Measurements from ENCODE around the gene PNO1.
"Not testable (repeated sequence)": the region's sequence is repeated elsewhere in the genome, so short reads cannot be mapped to it uniquely, and the experiment has no call there.

The PNO1 gene

GRCh38 chr2:68157002-68157401, 686 bp upstream of the PNO1 start:
- no peak for DNase-seq (ENCODE audit: low spot score)

GRCh38 chr2:68158134-68158447, 403 bp downstream of the PNO1 start:
- DNase-seq (ENCODE audit: low spot score) = no peak

- no peak for DNase-seq (ENCODE audit: low spot score)
Measured at GRCh38 chr2:68163641-68164040, 6.0 kb downstream of the PNO1 start.

GRCh38 chr2:68167186-68167585, 9.5 kb downstream of the PNO1 start:
- DNase-seq (ENCODE audit: low spot score) = no peak

GRCh38 chr2:68169308-68169707, 11.6 kb downstream of the PNO1 start:
- no peak for DNase-seq (ENCODE audit: low spot score)

- no peak for DNase-seq (ENCODE audit: low spot score)
Measured at GRCh38 chr2:68171146-68171545, 13.5 kb downstream of the PNO1 start.

- DNase-seq (ENCODE audit: low spot score) = no peak
Measured at GRCh38 chr2:68171684-68172083, 14.0 kb downstream of the PNO1 start.

GRCh38 chr2:68172521-68172920, 14.8 kb downstream of the PNO1 start:
- DNase-seq (ENCODE audit: low spot score) = no peak

- DNase-seq (ENCODE audit: low spot score) = peak; percentile 22
Measured at GRCh38 chr2:68172990-68173700, 15.5 kb downstream of the PNO1 start.

- not testable (repeated sequence) for DNase-seq (ENCODE audit: low spot score)
Measured at GRCh38 chr2:68175210-68175609, 17.5 kb downstream of the PNO1 start.

GRCh38 chr2:68176657-68177056, 19.0 kb downstream of the PNO1 start:
- no peak for DNase-seq (ENCODE audit: low spot score)

- DNase-seq (ENCODE audit: low spot score) = no peak
Measured at GRCh38 chr2:68177541-68177940, 19.9 kb downstream of the PNO1 start.

GRCh38 chr2:68178432-68178831, 20.7 kb downstream of the PNO1 start:
- no peak for DNase-seq (ENCODE audit: low spot score)

- no peak for DNase-seq (ENCODE audit: low spot score)
Measured at GRCh38 chr2:68178954-68179627, 21.4 kb downstream of the PNO1 start.

- DNase-seq (ENCODE audit: low spot score) = no peak
Measured at GRCh38 chr2:68182902-68183301, 25.2 kb downstream of the PNO1 start.

- peak; percentile 43 for DNase-seq (ENCODE audit: low spot score)
Measured at GRCh38 chr2:68185541-68186164, 28.0 kb downstream of the PNO1 start.

- no peak for DNase-seq (ENCODE audit: low spot score)
Measured at GRCh38 chr2:68187329-68187728, 29.6 kb downstream of the PNO1 start.

- DNase-seq (ENCODE audit: low spot score) = no peak
Measured at GRCh38 chr2:68188831-68189230, 31.1 kb downstream of the PNO1 start.

- DNase-seq (ENCODE audit: low spot score) = no peak
Measured at GRCh38 chr2:68189991-68190784, 32.5 kb downstream of the PNO1 start.

GRCh38 chr2:68190991-68191731, 33.5 kb downstream of the PNO1 start:
- peak; percentile 55 for DNase-seq (ENCODE audit: low spot score)

GRCh38 chr2:68193144-68193543, 35.5 kb downstream of the PNO1 start:
- DNase-seq (ENCODE audit: low spot score) = no peak

- peak; percentile 36 for DNase-seq (ENCODE audit: low spot score)
Measured at GRCh38 chr2:68193787-68194372, 36.2 kb downstream of the PNO1 start.
